K562 (cell line): ENCODE data around the gene ERGIC1. TPM values are rescaled to one million over a fixed set of nuclear protein-coding genes. Genes with fewer than 3 reads are reported as not detected.
A peak's percentile ranks its signal among the peaks of the same experiment; 100 is the strongest.

Experiments
- CREBBP ChIP-seq: IDR thresholded peaks from one replicate; pipeline ENCODE4 v1.6.1; 2012; ENCODE audit warnings: low read depth, mild to moderate bottlenecking, control low read depth, inconsistent platforms, low read length
- ESRRA ChIP-seq: fragments of 450-650 bp; IDR thresholded peaks from 2 replicates; pipeline ENCODE4 v1.6.1; 2014; ENCODE audit warnings: low read depth, mild to moderate bottlenecking, moderate library complexity, borderline replicate concordance
- GTF2F1 ChIP-seq: IDR thresholded peaks from 2 replicates; pipeline ENCODE4 v1.6.1; 2011; ENCODE audit warnings: low read depth, low read length, improper control_type of control experiment
- HDAC8 ChIP-seq: fragments of 450-650 bp; IDR thresholded peaks from 2 replicates; pipeline ENCODE4 v1.6.1; 2016; ENCODE audit warnings: mild to moderate bottlenecking, missing genetic modification characterization, moderate library complexity, missing compliant biosample characterization
- HES1 ChIP-seq: fragments of 450-650 bp; IDR thresholded peaks from 2 replicates; pipeline ENCODE4 v1.6.1; 2016; ENCODE audit warnings: low read depth, mild to moderate bottlenecking, moderate library complexity
- HMGXB4 ChIP-seq: sonication (generic); formaldehyde crosslinking; IDR thresholded peaks from 2 replicates; pipeline ENCODE4 v1.8.1; 2023; ENCODE audit warnings: mild to moderate bottlenecking, missing genetic modification reagents
- MAZ ChIP-seq, 2 experiments: fragments of 450-650 bp in 1 of 2; sonication (generic) in 1 of 2; formaldehyde crosslinking; IDR thresholded peaks in 1 of 2; conservative IDR thresholded peaks in 1 of 2; 2 replicates each; pipeline versions ENCODE4 v1.4.0 to v1.5.0; 2020; ENCODE audit warnings: mild to moderate bottlenecking in 1 of 2, missing genetic modification reagents in 1 of 2
- MCM7 ChIP-seq, 2 experiments: fragments of 450-650 bp; IDR thresholded peaks; 2 replicates each; pipeline ENCODE4 v1.6.1; 2016 to 2018
- MED1 ChIP-seq: sonication (generic); formaldehyde crosslinking; IDR thresholded peaks from 2 replicates; pipeline ENCODE4 v1.8.1; 2023; ENCODE audit warnings: missing genetic modification reagents, borderline replicate concordance
- MITF ChIP-seq: IDR thresholded peaks from 2 replicates; pipeline ENCODE4 v1.6.1; 2014; ENCODE audit warnings: antibody characterized with exemption
- POLR2A ChIP-seq: fragments of 450-650 bp; conservative IDR thresholded peaks from 2 replicates; pipeline ENCODE4 v1.6.1; 2016
- SIRT6 ChIP-seq: IDR thresholded peaks from one replicate; pipeline ENCODE4 v1.6.1; 2012; ENCODE audit warnings: low read depth, mild to moderate bottlenecking, control low read depth, inconsistent platforms, low read length, moderate library complexity
- SMC3 ChIP-seq: conservative IDR thresholded peaks from 2 replicates; pipeline ENCODE4 v1.6.1; 2011; ENCODE audit warnings: low read depth, low read length, improper control_type of control experiment; ENCODE audit not compliant: insufficient read depth
- SPI1 ChIP-seq: IDR thresholded peaks from 2 replicates; pipeline ENCODE4 v1.6.1; 2011; ENCODE audit warnings: low read depth, low read length, control low read depth, borderline replicate concordance
- STAG1 ChIP-seq: sonication (generic); formaldehyde crosslinking; IDR thresholded peaks from 2 replicates; pipeline ENCODE4 v1.5.0; 2020; ENCODE audit warnings: missing genetic modification reagents, borderline replicate concordance
- SUPT5H ChIP-seq: fragments of 450-650 bp; IDR thresholded peaks from 2 replicates; pipeline ENCODE4 v1.6.1; 2016
- TAF15 ChIP-seq: fragments of 200-400 bp; formaldehyde crosslinking; IDR thresholded peaks from 2 replicates; pipeline ENCODE4 v1.6.1; 2017; ENCODE audit warnings: mild to moderate bottlenecking, low read depth, low read length, moderate library complexity
- TFAM ChIP-seq: fragments of 250-450 bp; sonication (Bioruptor Pico); conservative IDR thresholded peaks from 2 replicates; pipeline ENCODE4 v1.5.0; 2021; ENCODE audit warnings: mild to moderate bottlenecking, moderate library complexity
- THAP12 ChIP-seq: fragments of 250-450 bp; sonication (Bioruptor Pico); IDR thresholded peaks from 2 replicates; pipeline ENCODE4 v1.9.0; 2021; ENCODE audit warnings: mild to moderate bottlenecking, inconsistent platforms
- ZNF140 ChIP-seq: fragments of 250-450 bp; sonication (Bioruptor Pico); IDR thresholded peaks from 2 replicates; pipeline ENCODE4 v1.8.0; 2021; ENCODE audit warnings: moderate library complexity, mild to moderate bottlenecking, inconsistent platforms
- ZNF224 ChIP-seq: sonication (generic); formaldehyde crosslinking; IDR thresholded peaks from 2 replicates; pipeline ENCODE4 v1.8.0; 2022; ENCODE audit warnings: mild to moderate bottlenecking, missing genetic modification reagents
- ZNF23 ChIP-seq: fragments of 250-450 bp; sonication (Bioruptor Pico); IDR thresholded peaks from 2 replicates; pipeline ENCODE4 v1.4.0; 2020; ENCODE audit warnings: mild to moderate bottlenecking
- ZNF699 ChIP-seq: fragments of 250-450 bp; sonication (Bioruptor Pico); IDR thresholded peaks from 2 replicates; pipeline ENCODE4 v1.8.0; 2021; ENCODE audit warnings: mild to moderate bottlenecking, moderate library complexity; ENCODE audit not compliant: insufficient replicate concordance
- ZNF75A ChIP-seq: fragments of 450-650 bp; formaldehyde crosslinking; IDR thresholded peaks from 2 replicates; pipeline ENCODE4 v1.4.0; 2020; ENCODE audit warnings: mild to moderate bottlenecking
- polyA plus RNA-seq, 8 experiments: library from polyadenylated mRNA; depleted of rRNA in 4 of 8; stranded (reverse) in 5 of 8; unstranded in 3 of 8; fragments of >200 nt; fragmentation: Nextera tagmentation in 2 of 8; fragmentation: Illumina TruSeq in 1 of 8; extraction: Ambion mirVana in 2 of 8; extraction: Trizol in 1 of 8; gene quantifications; 2 replicates each; pipeline versions ENCODE4 v1.2.1 to v1.2.3, GENCODE V29; 2011 to 2014; ENCODE audit warnings: inconsistent platforms in 1 of 8, missing spikeins in 1 of 8
- total RNA-seq, 7 experiments: library from RNA; depleted of rRNA in 6 of 7; stranded (reverse); fragments of >200 nt in 6 of 7; fragmentation: Illumina TruSeq in 2 of 7; extraction: Trizol in 2 of 7; gene quantifications; 2 replicates each; pipeline versions ENCODE4 v1.2.1 to v1.2.3, GENCODE V29; 2011 to 2021; ENCODE audit warnings: low replicate concordance in 1 of 7

Gene ERGIC1
- total and polyA plus RNA-seq, 9 of the 15 experiments (the other 6 are each of a cell fraction or from before 2014, with no cell fraction given): 5.5 to 68.4 (median 36.4) TPM

- TF ChIP-seq TAF15: no peak
- no peak for TF ChIP-seq HMGXB4 (CRISPR knock-in tag)
- no peak for TF ChIP-seq ZNF699
- no peak for TF ChIP-seq ZNF23 (CRISPR knock-in tag)
- TF ChIP-seq SUPT5H: peak; percentile 38; the same call in 1 of the 2 replicates
- TF ChIP-seq POLR2A: peak; percentile 45; the same call in 1 of the 2 replicates
- no peak for TF ChIP-seq TFAM (CRISPR knock-in tag)
- TF ChIP-seq ZNF140 (CRISPR knock-in tag): no peak
- no peak for TF ChIP-seq MCM7 (IDR thresholded peaks at IDR 0.05)
- no peak for TF ChIP-seq MED1 (CRISPR knock-in tag)
- TF ChIP-seq HES1: no peak
- TF ChIP-seq SPI1: no peak
- no peak for TF ChIP-seq THAP12 (CRISPR knock-in tag)
- TF ChIP-seq GTF2F1: no peak
- no peak for TF ChIP-seq CREBBP
- no peak for TF ChIP-seq ZNF224 (CRISPR knock-in tag)
- TF ChIP-seq ZNF75A: no peak
- peak; percentile 81; the same call in 1 of the 2 replicates for TF ChIP-seq MITF
- peak in 1 of 2 experiments; percentile 56; a peak in 1 of 4 replicates for TF ChIP-seq MAZ (CRISPR knock-in tag; conservative IDR thresholded peaks at IDR 0.05 in 1 of 2, IDR thresholded peaks at IDR 0.05 in 1 of 2)
- TF ChIP-seq ESRRA: peak; percentile 53; the same call in 1 of the 2 replicates
- TF ChIP-seq SMC3: no peak
- no peak for TF ChIP-seq STAG1 (CRISPR knock-in tag)
- TF ChIP-seq SIRT6: no peak
- TF ChIP-seq HDAC8: no peak
These were observed 47.8 kb downstream of the ERGIC1 start (continued) for GRCh38 chr5:172881691-172882370.
